H9 (cell line): ENCODE measurements around the gene RASSF5. TPM values are rescaled to one million over a fixed set of nuclear protein-coding genes. Genes with fewer than 3 reads are reported as not detected.

Experiments used
- DNase-seq: peaks from one replicate; pipeline ENCODE4 v3.0.0-alpha.2; 2017
- H2AFZ ChIP-seq: one replicate; pipeline ENCODE4 v1.6.1; 2013; ENCODE audit warnings: mild to moderate bottlenecking, low read length, control low read depth, moderate library complexity
- H2AK5ac ChIP-seq: 2 replicates; pipeline ENCODE4 v1.6.1; 2013; ENCODE audit warnings: low read length, control low read depth, mixed read lengths; ENCODE audit not compliant: insufficient read length
- H2BK120ac ChIP-seq: one replicate; pipeline ENCODE4 v1.6.1; 2013; ENCODE audit warnings: low read depth, mild to moderate bottlenecking, low read length, control low read depth, inconsistent platforms; ENCODE audit not compliant: poor library complexity, severe bottlenecking
- H2BK12ac ChIP-seq: 2 replicates; pipeline ENCODE4 v1.6.1; 2013; ENCODE audit warnings: low read length, control low read depth, mixed read lengths, low read depth; ENCODE audit not compliant: insufficient read length
- H2BK15ac ChIP-seq: 2 replicates; pipeline ENCODE4 v1.6.1; 2013; ENCODE audit warnings: low read depth, low read length, control low read depth
- H2BK20ac ChIP-seq: one replicate; pipeline ENCODE4 v1.6.1; 2013; ENCODE audit warnings: low read depth, mild to moderate bottlenecking, low read length, control low read depth, inconsistent platforms; ENCODE audit not compliant: poor library complexity, severe bottlenecking
- H2BK5ac ChIP-seq: 2 replicates; pipeline ENCODE4 v1.6.1; 2013; ENCODE audit warnings: low read length, control low read depth, mixed read lengths; ENCODE audit not compliant: insufficient read length
- H3K14ac ChIP-seq: 2 replicates; pipeline ENCODE4 v1.6.1; 2013; ENCODE audit warnings: low read length, control low read depth; ENCODE audit not compliant: insufficient read depth
- H3K18ac ChIP-seq: 2 replicates; pipeline ENCODE4 v1.6.1; 2013; ENCODE audit warnings: low read depth, mild to moderate bottlenecking, mixed read lengths, low read length, control low read depth; ENCODE audit not compliant: insufficient read length
- H3K23ac ChIP-seq: 2 replicates; pipeline ENCODE4 v1.6.1; 2013; ENCODE audit warnings: low read length, control low read depth, mixed read lengths, low read depth; ENCODE audit not compliant: insufficient read length
- H3K23me2 ChIP-seq: 2 replicates; pipeline ENCODE4 v1.6.1; 2013; ENCODE audit warnings: low read depth, mild to moderate bottlenecking, mixed read lengths, low read length, control low read depth; ENCODE audit not compliant: insufficient read length, poor library complexity, severe bottlenecking
- H3K27ac ChIP-seq: 2 replicates; pipeline ENCODE4 v1.5.1; 2013; ENCODE audit warnings: low read length, control low read depth, mixed read lengths, low read depth; ENCODE audit not compliant: insufficient read length
- H3K27me3 ChIP-seq: 2 replicates; pipeline ENCODE4 v1.6.1; 2013; ENCODE audit warnings: low read length, control low read depth, inconsistent platforms; ENCODE audit not compliant: insufficient read depth
- H3K4ac ChIP-seq: 2 replicates; pipeline ENCODE4 v1.6.1; 2013; ENCODE audit warnings: low read depth, mild to moderate bottlenecking, control low read depth, inconsistent platforms, low read length, moderate library complexity
- H3K4me1 ChIP-seq: 2 replicates; pipeline ENCODE4 v1.6.1; 2013; ENCODE audit warnings: low read length, control low read depth, inconsistent platforms; ENCODE audit not compliant: insufficient read depth
- H3K4me2 ChIP-seq: 2 replicates; pipeline ENCODE4 v1.6.1; 2013; ENCODE audit warnings: low read length, control low read depth, mixed read lengths; ENCODE audit not compliant: insufficient read length, insufficient read depth
- H3K56ac ChIP-seq: 2 replicates; pipeline ENCODE4 v1.6.1; 2013; ENCODE audit warnings: low read depth, mild to moderate bottlenecking, mixed read lengths, low read length, control low read depth; ENCODE audit not compliant: insufficient read length
- H3K79me1 ChIP-seq: 2 replicates; pipeline ENCODE4 v1.6.1; 2013; ENCODE audit warnings: low read depth, mild to moderate bottlenecking, moderate library complexity, low read length, control low read depth, inconsistent platforms; ENCODE audit not compliant: insufficient read depth, poor library complexity, severe bottlenecking
- H3K79me2 ChIP-seq: 2 replicates; pipeline ENCODE4 v1.6.1; 2013; ENCODE audit warnings: low read length, control low read depth, inconsistent platforms; ENCODE audit not compliant: insufficient read depth
- H3K9ac ChIP-seq: 2 replicates; pipeline ENCODE4 v1.6.1; 2013; ENCODE audit warnings: low read length, control low read depth, mixed read lengths; ENCODE audit not compliant: insufficient read length; ENCODE audit errors: extremely low read depth
- H3K9me3 ChIP-seq: one replicate; pipeline ENCODE4 v1.6.1; 2013; ENCODE audit warnings: low read depth, low read length, inconsistent platforms; ENCODE audit not compliant: control insufficient read depth
- H3T11ph ChIP-seq: one replicate; pipeline ENCODE4 v1.6.1; 2013; ENCODE audit warnings: mild to moderate bottlenecking, low read length, control low read depth, inconsistent platforms
- H4K20me1 ChIP-seq: one replicate; pipeline ENCODE4 v1.6.1; 2013; ENCODE audit not compliant: control insufficient read depth, insufficient read length, insufficient read depth
- H4K5ac ChIP-seq: 2 replicates; pipeline ENCODE4 v1.6.1; 2013; ENCODE audit warnings: low read depth, mild to moderate bottlenecking, mixed read lengths, low read length, control low read depth; ENCODE audit not compliant: insufficient read length
- H4K8ac ChIP-seq: replicated peaks from 2 replicates; pipeline ENCODE4 v1.6.1; 2013; ENCODE audit warnings: low read length, control low read depth, mixed read lengths, low read depth; ENCODE audit not compliant: insufficient read length
- H4K91ac ChIP-seq: 2 replicates; pipeline ENCODE4 v1.6.1; 2013; ENCODE audit warnings: low read depth, mild to moderate bottlenecking, moderate library complexity, mixed read lengths, low read length, control low read depth; ENCODE audit not compliant: insufficient read length
- H3K27ac Mint-ChIP-seq, 3 experiments: 2 replicates in 2 of 3; 3 replicates in 1 of 3; pipeline ENCODE4 v1.8.0; 2020 to 2021; ENCODE audit warnings: mixed read lengths in 3 of 3, mild to moderate bottlenecking in 1 of 3, moderate library complexity in 1 of 3
- H3K27me3 Mint-ChIP-seq: 2 replicates; pipeline ENCODE4 v1.8.0; 2021; ENCODE audit warnings: low read depth, mild to moderate bottlenecking, moderate library complexity, mixed read lengths
- H3K36me3 Mint-ChIP-seq, 3 experiments: 2 replicates in 2 of 3; 3 replicates in 1 of 3; pipeline ENCODE4 v1.8.0; 2020 to 2021; ENCODE audit warnings: low read depth in 3 of 3, mixed read lengths in 3 of 3; ENCODE audit not compliant: insufficient read depth in 1 of 3
- H3K4me1 Mint-ChIP-seq, 2 experiments: 2 replicates each; pipeline ENCODE4 v1.8.0; 2020; ENCODE audit warnings: mixed read lengths in 2 of 2
- H3K4me3 Mint-ChIP-seq, 2 experiments: 2 replicates in 1 of 2; 3 replicates in 1 of 2; pipeline ENCODE4 v1.8.0; 2020 to 2021; ENCODE audit warnings: mild to moderate bottlenecking in 2 of 2, mixed read lengths in 2 of 2, moderate library complexity in 1 of 2
- H3K9me3 Mint-ChIP-seq, 2 experiments: 2 replicates in 1 of 2; 3 replicates in 1 of 2; pipeline ENCODE4 v1.8.0; 2020; ENCODE audit warnings: mild to moderate bottlenecking in 2 of 2, mixed read lengths in 2 of 2, moderate library complexity in 1 of 2
- CTCF ChIP-seq: fragments of 200-600 bp; sonication (generic); conservative IDR thresholded peaks from 3 replicates; pipeline ENCODE4 v1.8.0; 2021; ENCODE audit warnings: antibody characterized with exemption, mild to moderate bottlenecking
- WGBS: extraction: QIAGEN DNeasy Blood & Tissue Kit; methylation state at CpG from one replicate; pipeline ENCODE4 v1.1.7; 2013; ENCODE audit warnings: missing lambda C conversion rate, low lambda C conversion rate, mixed read lengths; ENCODE audit not compliant: insufficient read length; ENCODE audit errors: extremely low coverage; 5-methylcytosine and 5-hydroxymethylcytosine counted together
- total RNA-seq: library from RNA; stranded (reverse); gene quantifications from 2 replicates; pipeline ENCODE4 v1.2.1, GENCODE V29; 2021

The RASSF5 gene
- total RNA-seq, 1 experiment from 2014 or later: 0.50 TPM

- no peaks in the 10 kb centered on the region for H3K36me3 Mint-ChIP-seq
- H3K27ac ChIP-seq: no peak overlapping the region
These were observed 61.5 kb downstream of the RASSF5 start for GRCh38 chr1:206568779-206569352.

More at GRCh38 chr1:206568779-206569352, 61.5 kb downstream of the RASSF5 start:
- Histone ChIP-seq H3K14ac (no peak overlapping the region), H4K91ac (no peak overlapping the region), H3K4ac (no peak overlapping the region), H3K56ac (no peak overlapping the region), H4K8ac (no peak overlapping the region), H2BK12ac (no peak overlapping the region), H2BK15ac (no peak overlapping the region), H2BK20ac (no peak overlapping the region), H3K23me2 (no peaks in the 10 kb centered on the region), H3K27me3 (no peaks in the 10 kb centered on the region), H3K4me1 (peaks cover 2% of the 10 kb centered on the region; the same call in 1 of the 2 replicates), H3K4me2 (no peak overlapping the region), H3K18ac (no peak overlapping the region), H3K9me3 (no peaks in the 10 kb centered on the region), H3K9ac (no peak overlapping the region), H3K23ac (no peak overlapping the region), H2BK5ac (no peak overlapping the region), H4K5ac (no peak overlapping the region), H2AFZ (no peak overlapping the region), H2AK5ac (no peak overlapping the region), H3T11ph (no peak overlapping the region), H4K20me1 (no peaks in the 10 kb centered on the region), H3K79me1 (no peaks in the 10 kb centered on the region), H2BK120ac (no peak overlapping the region), H3K79me2 (no peaks in the 10 kb centered on the region)
- H3K27ac Mint-ChIP-seq: no peak overlapping the region
- no CpG with 5 or more reads among the region's 8 CpGs for WGBS
- no peak overlapping the region for H3K4me3 Mint-ChIP-seq
- H3K9me3 Mint-ChIP-seq: no peaks in the 10 kb centered on the region
- no peak for TF ChIP-seq CTCF
- peaks cover 23% of the 10 kb centered on the region for H3K27me3 Mint-ChIP-seq
- no peak for DNase-seq
- peaks cover 12 to 16% of the 10 kb centered on the region in 2 experiments for H3K4me1 Mint-ChIP-seq
